Body of pancreas (tissue), 4 donors: ENCODE results near the gene CEP112.

ENCODE experiments used
- CTCF ChIP-seq, 7 experiments: fragments of 450-650 bp in 4 of 7; fragments of 200-600 bp in 3 of 7; sonication (generic) in 3 of 7; IDR thresholded peaks; one replicate each; pipeline ENCODE4 v1.5.1; 2016 to 2019; ENCODE audit warnings: antibody characterized with exemption in 7 of 7
- POLR2A ChIP-seq, 3 donors: fragments of 450-650 bp; IDR thresholded peaks; one replicate each; pipeline ENCODE4 v1.6.1; 2016; ENCODE audit warnings: antibody characterized with exemption in 3 of 3, mild to moderate bottlenecking in 2 of 3

- TF ChIP-seq CTCF (IDR thresholded peaks at IDR 0.05) = no peak
- no peak for TF ChIP-seq POLR2A (IDR thresholded peaks at IDR 0.05)
Measured at GRCh38 chr17:66088173-66088572, 103.8 kb downstream of the CEP112 start.
